Tracheal epithelial cell (primary cell): Measurements from ENCODE around the gene CMAS. TPM values are rescaled to one million over a fixed set of nuclear protein-coding genes. Genes with fewer than 3 reads are reported as not detected.

ENCODE experiments used
- total RNA-seq: library from RNA; depleted of rRNA; stranded (reverse); fragments of >200 nt; gene quantifications from 2 replicates; pipeline ENCODE4 v1.2.1, GENCODE V29; 2014

Gene CMAS
- 26.9 and 31.6 TPM in 2 replicates for total RNA-seq

GRCh38 chr12:22046090-22046967 is at the start of gene CMAS:
CMAS (plus strand) TSS chr12:22046218; CDS start chr12:22046304, 86 bp downstream.

Other genes with a start within 250 kb of the CMAS start
- gene ABCC9, start 104.8 kb upstream of the CMAS start, total RNA-seq: 0.24 and 0.64 TPM in 2 replicates